ENCODE data around the gene MARCKS. TPM values are rescaled to one million over a fixed set of nuclear protein-coding genes. Genes with fewer than 3 reads are reported as not detected.

Gene MARCKS
- total RNA-seq, 2 experiments from 2014 or later, result 0.27 to 0.42 TPM

DNA sequence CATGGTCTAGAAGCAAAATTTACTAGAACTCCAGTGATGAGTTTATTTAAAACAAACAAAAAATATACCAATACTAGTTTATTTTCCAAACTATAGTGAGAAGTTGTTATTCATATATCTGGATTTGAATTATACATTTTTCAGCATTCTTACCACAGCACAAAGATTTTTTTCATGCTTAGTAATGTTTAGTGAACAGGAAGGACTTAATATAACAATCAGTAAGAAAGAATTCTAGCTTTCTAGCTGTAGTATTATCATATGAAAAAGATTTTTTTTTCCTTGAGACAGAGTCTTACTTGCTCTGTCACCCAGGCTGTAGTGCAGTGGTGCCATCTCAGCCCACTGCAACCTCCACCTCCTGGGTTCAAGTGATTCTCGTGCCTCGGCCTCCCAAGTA lies 13.8 kb downstream of the MARCKS start:
- POLR2A ChIA-PET, result no interaction called here
- H3K4me3 Mint-ChIP-seq, result no peak overlapping the region

DNA sequence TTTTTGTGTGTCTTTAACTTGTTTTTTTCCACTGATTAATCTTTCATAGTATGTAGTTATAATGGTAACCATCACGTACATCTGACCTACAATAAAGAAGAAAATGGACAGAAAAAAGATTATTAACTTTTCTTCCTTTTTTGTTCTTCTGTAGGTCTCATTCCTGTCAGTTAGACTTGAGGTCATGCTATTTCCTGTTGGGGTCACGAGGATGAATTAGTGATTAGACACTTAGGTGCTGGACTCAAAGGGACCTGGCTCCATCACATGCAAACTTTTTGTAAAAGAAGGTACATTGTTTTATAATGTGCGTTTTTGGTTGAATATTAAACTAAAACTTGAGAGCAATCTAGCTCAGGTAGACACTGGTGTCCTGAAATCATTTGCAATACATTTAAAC lies 14.8 kb downstream of the MARCKS start:
- Mint-ChIP-seq H3K4me1 (peaks cover 8% of the 10 kb centered on the region), H3K27me3 (peaks cover 21% of the 10 kb centered on the region), H3K27ac (no peak overlapping the region), H3K9me3 (ENCODE audit: low read depth) (no peaks in the 10 kb centered on the region), H3K36me3 (ENCODE audit: low read depth) (no peaks in the 10 kb centered on the region), H3K4me3 (no peak overlapping the region)
- ChIA-PET CTCF (no interaction called here), POLR2A (no interaction called here)
- ATAC-seq (no peak), DNase-seq (no peak)
- intact Hi-C loops (cut with DNase I, micrococcal nuclease), result no loop called here

More for the DNA sequence above, 13.8 kb downstream of the MARCKS start:
- DNase-seq (no peak), ATAC-seq (no peak)
- H3K27ac Mint-ChIP-seq, result no peak overlapping the region
- H3K9me3 Mint-ChIP-seq (ENCODE audit: low read depth), result no peaks in the 10 kb centered on the region
- intact Hi-C loops (cut with DNase I, micrococcal nuclease), result no loop called here
- H3K36me3 Mint-ChIP-seq (ENCODE audit: low read depth), result no peaks in the 10 kb centered on the region
- CTCF ChIA-PET, result interaction anchor here (1.1 kb wide), 1 partner anchor 9 kb away, joined by 5 read pairs; no protein-coding TSS in a partner anchor
- H3K4me1 Mint-ChIP-seq, result peaks cover 8% of the 10 kb centered on the region
- H3K27me3 Mint-ChIP-seq, result peaks cover 24% of the 10 kb centered on the region

DNA sequence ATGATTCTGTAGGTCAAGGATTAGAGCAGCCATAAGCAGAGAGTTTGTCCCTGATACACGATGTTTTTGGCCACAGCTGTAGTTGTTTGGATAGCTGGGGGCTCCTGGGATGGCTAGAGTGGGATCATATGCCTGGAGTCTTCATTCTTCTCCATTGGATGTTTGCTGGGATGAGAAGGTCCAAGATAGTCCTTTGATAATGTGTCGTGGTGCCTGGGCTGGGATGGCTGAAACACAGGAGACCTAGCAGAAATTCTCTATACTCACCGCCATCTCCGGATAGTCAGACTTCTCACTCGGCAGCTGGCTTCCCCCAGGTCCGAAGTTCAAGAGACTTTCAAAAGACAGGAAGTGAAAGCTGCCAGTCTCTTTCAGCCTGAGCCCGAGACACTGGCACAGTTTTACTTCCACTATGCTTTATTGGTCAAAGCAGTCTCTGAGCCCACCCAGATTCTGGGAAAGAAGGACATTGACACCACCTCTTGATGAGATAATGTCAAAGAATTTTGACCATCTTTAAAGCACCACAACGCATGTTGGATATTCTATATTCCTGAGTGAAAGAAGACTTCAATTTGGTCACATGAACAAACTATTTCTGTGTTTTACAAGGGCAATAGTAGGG lies 16.0 kb downstream of the MARCKS start:
- Mint-ChIP-seq H3K27ac (no peak overlapping the region), H3K4me3 (no peak overlapping the region), H3K9me3 (ENCODE audit: low read depth) (no peaks in the 10 kb centered on the region), H3K36me3 (ENCODE audit: low read depth) (no peaks in the 10 kb centered on the region), H3K4me1 (peaks cover 8% of the 10 kb centered on the region), H3K27me3 (peaks cover 23% of the 10 kb centered on the region)
- POLR2A ChIA-PET, result no interaction called here
- DNase-seq (peak; percentile 30), ATAC-seq (no peak)
- intact Hi-C loops (cut with DNase I, micrococcal nuclease), result no loop called here
- CTCF ChIA-PET, result no interaction called here

DNA sequence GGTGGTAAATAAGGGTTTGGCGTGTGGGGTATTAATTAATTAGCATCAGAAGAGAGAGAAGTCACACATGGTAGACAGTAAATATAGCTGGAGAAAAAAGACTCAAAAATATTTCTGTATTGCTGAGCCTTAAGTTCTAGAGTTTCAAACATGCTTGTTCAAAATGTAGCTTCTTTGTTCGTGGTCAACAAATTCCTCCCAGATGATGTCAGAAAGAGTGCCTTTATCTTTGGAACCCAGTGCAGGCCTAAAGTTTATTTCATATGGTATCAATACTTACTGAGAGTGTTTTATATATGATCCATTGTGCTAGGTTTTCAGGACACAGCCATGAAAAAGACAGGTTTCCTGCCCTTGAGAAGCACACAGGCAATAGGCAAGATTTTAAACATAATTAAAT lies 18.3 kb downstream of the MARCKS start:
- Mint-ChIP-seq H3K9me3 (ENCODE audit: low read depth) (no peaks in the 10 kb centered on the region), H3K27me3 (peaks cover 21% of the 10 kb centered on the region), H3K36me3 (ENCODE audit: low read depth) (no peaks in the 10 kb centered on the region), H3K27ac (no peak overlapping the region), H3K4me1 (peaks cover 8% of the 10 kb centered on the region), H3K4me3 (no peak overlapping the region)
- POLR2A ChIA-PET, result no interaction called here
- DNase-seq (no peak), ATAC-seq (no peak)
- intact Hi-C loops (cut with DNase I, micrococcal nuclease), result no loop called here
- CTCF ChIA-PET, result interaction anchor here (0.9 kb wide), 1 partner anchor 31 kb away, joined by 4 read pairs; no protein-coding TSS in a partner anchor

DNA sequence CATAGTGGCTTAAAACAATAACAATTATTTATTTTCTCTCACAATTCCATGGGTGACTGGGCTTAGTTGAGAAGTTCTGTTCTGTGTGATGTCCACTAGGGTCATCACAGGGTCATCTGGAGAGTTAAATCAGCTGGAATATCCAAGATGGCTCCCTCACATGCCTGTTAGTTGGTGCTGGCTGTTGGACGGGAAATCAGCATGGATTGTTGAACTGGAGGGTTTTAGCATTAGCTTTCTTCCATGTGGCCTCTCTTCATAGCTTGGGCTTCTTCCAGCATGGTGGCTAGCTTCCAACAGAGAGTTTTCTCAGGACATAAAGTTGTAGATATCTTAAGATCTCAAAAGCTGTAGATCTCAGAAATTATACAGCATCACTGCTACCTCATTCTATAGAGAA lies 19.6 kb downstream of the MARCKS start:
- intact Hi-C loops (cut with DNase I, micrococcal nuclease), result no loop called here
- Mint-ChIP-seq H3K36me3 (ENCODE audit: low read depth) (no peaks in the 10 kb centered on the region), H3K4me3 (no peak overlapping the region), H3K27me3 (peaks cover 25% of the 10 kb centered on the region), H3K4me1 (peaks cover 8% of the 10 kb centered on the region), H3K27ac (no peak overlapping the region), H3K9me3 (ENCODE audit: low read depth) (no peaks in the 10 kb centered on the region)
- ATAC-seq (no peak), DNase-seq (no peak)
- ChIA-PET POLR2A (no interaction called here), CTCF (no interaction called here)

DNA sequence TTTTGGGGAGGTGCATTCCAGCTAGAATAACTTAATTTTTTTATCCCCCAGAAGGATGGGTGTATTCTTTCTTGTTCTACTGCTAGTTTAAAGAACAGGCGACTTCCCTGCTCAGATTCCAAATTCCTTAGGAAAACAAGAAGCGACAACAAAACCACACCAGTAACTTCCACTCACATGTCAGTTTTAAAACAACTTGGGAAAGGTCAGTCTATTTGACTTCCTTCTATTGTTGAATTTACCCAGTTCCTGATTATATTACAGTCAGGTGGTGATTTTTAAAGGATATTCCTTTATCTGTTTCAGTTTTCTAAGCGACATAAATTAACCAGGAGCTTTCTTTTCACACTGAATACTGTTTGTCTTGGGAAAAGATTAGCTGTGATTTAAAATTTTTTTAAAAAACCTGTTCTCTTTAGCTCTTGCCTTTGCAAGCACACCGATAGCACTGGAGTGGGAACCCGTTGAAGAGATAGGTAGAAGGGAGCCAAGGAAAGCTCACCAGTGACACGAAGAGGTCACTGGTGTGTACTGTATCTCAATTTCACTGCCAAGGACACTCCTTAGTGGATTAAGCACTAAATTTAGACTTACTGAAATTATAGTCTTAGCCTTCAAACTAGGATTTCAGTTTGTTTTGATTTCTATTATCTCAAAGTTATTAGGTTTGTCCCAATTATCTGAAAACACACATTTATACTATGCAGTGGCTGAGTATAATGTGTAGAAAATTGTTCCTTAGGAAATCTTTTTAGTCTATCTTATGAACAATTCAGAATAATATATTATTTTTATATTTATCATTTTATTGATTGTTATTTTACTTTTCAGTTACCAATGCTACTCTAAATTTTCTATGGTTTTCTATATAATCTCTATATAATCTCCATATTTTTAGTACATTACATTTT lies 22.3 kb downstream of the MARCKS start:
- ChIA-PET POLR2A (no interaction called here), CTCF (interaction anchor here (0.8 to 1.2 kb wide), 4 partner anchors 9 to 1699 kb away, joined by 3 to 5 read pairs (median 3); no protein-coding TSS in a partner anchor)
- peak; percentile 27 for DNase-seq
- peak; percentile 88 for ATAC-seq
- Mint-ChIP-seq H3K4me1 (no peaks in the 10 kb centered on the region), H3K36me3 (ENCODE audit: low read depth) (no peaks in the 10 kb centered on the region), H3K9me3 (ENCODE audit: low read depth) (no peaks in the 10 kb centered on the region), H3K27ac (no peak overlapping the region), H3K27me3 (peaks cover 21% of the 10 kb centered on the region), H3K4me3 (no peak overlapping the region)
- intact Hi-C loops (cut with DNase I, micrococcal nuclease), result no loop called here

DNA sequence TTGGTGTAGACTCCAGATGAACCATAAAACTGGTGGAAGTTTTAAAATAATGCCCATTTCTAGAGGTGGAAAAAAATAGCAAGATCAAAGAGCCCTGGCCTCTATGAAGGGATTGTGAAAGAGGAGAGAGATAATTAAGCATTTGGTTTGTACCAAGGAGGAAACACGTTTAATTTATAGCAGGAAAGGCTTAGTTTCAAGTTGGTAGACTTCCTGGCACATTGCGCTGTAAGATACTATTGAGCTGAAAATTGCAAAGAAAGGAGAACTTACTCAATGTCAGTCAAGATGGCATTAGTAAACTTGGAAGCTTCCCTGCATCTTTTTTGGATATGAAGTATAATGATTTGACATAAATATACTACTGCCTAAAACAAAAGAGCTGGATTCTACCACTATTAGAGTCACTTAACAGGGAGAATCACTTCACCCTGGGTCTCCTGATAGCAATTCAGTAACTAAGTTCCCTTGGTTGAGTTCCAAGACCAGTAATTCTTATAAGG lies 24.4 kb downstream of the MARCKS start:
- intact Hi-C loops (cut with DNase I, micrococcal nuclease), result no loop called here
- Mint-ChIP-seq H3K9me3 (ENCODE audit: low read depth) (no peaks in the 10 kb centered on the region), H3K27ac (no peak overlapping the region), H3K27me3 (peaks cover 17% of the 10 kb centered on the region), H3K4me1 (no peaks in the 10 kb centered on the region), H3K4me3 (no peak overlapping the region), H3K36me3 (ENCODE audit: low read depth) (no peaks in the 10 kb centered on the region)
- ATAC-seq (no peak), DNase-seq (no peak)
- CTCF ChIA-PET, result interaction anchor here (1.5 kb wide), 1 partner anchor 8 kb away, joined by 6 read pairs; no protein-coding TSS in a partner anchor
- POLR2A ChIA-PET, result no interaction called here

DNA sequence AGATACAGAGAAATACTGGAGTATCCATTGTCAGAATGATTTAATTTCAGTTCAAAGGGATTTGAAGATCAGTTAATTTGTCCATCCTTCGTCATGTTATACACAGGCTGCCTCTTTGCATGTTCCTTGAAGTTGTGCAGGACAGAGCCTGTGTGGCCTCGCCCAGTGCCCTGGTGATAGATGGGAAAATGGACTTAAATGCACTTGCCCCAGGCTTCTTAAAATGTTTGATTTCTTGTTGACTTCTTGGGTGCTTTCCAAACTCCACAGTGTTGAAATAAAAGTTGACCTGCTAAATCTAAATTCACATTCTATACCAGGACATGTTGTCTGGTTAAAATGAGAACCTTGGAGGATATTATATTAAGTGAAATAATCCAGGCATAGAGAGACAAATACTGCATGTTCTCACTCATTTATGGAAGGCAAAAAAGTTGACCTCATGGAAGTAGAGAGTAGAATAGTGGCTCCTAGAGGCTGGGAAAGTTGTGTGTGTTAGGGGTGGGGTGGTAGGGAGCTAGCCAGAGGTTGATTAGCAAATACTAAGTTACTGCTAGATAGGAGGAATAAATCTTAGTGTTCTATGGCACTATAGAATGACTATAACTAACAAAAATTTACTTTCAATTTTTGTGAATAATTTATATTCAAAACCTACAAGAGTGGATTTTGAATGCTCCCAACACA lies 25.3 kb downstream of the MARCKS start:
- no peaks in the 10 kb centered on the region for H3K9me3 Mint-ChIP-seq (ENCODE audit: low read depth)
- CTCF ChIA-PET, result interaction anchor here (0.5 kb wide), 1 partner anchor 1704 kb away, joined by 3 read pairs; no protein-coding TSS in a partner anchor
- POLR2A ChIA-PET, result no interaction called here
- H3K4me3 Mint-ChIP-seq, result no peak overlapping the region
- ATAC-seq (no peak), DNase-seq (no peak)
- intact Hi-C loops (cut with DNase I, micrococcal nuclease), result no loop called here
- H3K27ac Mint-ChIP-seq, result no peak overlapping the region
- no peaks in the 10 kb centered on the region for H3K4me1 Mint-ChIP-seq
- no peaks in the 10 kb centered on the region for H3K36me3 Mint-ChIP-seq (ENCODE audit: low read depth)
- peaks cover 17% of the 10 kb centered on the region for H3K27me3 Mint-ChIP-seq

DNA sequence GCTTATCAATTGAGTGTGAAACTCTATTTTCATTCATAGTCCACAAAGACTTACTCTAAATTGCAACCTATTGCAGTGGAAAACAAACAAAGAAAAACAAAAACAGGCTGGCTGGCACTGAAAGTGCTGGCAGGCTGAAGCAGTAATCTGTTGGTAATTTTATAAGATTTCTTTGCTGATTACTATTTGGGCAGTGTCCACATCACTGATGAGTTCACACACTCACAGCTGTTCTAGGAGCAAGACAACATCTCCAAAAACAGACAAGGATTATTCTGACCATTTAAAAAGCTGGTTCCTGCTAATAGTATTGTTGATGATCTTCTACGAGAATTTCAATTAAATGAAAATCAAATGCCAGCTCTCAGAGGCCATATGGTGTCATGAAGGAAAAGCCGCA lies 26.9 kb downstream of the MARCKS start:
- H3K36me3 Mint-ChIP-seq (ENCODE audit: low read depth), result no peaks in the 10 kb centered on the region
- H3K4me1 Mint-ChIP-seq, result no peaks in the 10 kb centered on the region
- ChIA-PET POLR2A (no interaction called here), CTCF (interaction anchor here (0.6 to 1.3 kb wide), 4 partner anchors 25 to 906 kb away, joined by 3 to 4 read pairs (median 3); no protein-coding TSS in a partner anchor)
- H3K9me3 Mint-ChIP-seq (ENCODE audit: low read depth), result no peaks in the 10 kb centered on the region
- no peak overlapping the region for H3K27ac Mint-ChIP-seq
- ATAC-seq (no peak), DNase-seq (no peak)
- H3K27me3 Mint-ChIP-seq, result peaks cover 16% of the 10 kb centered on the region
- intact Hi-C loops (cut with DNase I, micrococcal nuclease), result no loop called here
- H3K4me3 Mint-ChIP-seq, result no peak overlapping the region

DNA sequence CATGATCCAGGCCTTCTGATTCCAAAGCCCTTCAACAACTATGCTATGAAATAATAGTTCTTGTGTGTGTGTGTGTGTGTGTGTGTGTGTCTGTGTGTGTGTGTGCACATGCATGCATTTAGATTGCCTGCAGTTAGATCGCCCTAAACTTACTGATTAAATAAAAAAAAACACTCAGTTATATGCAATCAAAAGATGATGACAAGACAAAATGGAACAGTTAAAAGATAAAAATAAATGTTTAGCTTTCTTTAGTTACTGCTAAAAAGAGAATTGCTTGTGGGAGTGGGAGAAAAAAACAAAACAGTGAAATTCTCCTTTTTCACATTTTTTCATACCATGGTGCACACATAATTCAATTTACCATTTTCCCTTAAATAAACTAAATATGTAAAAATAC lies 29.4 kb downstream of the MARCKS start:
- ChIA-PET POLR2A (no interaction called here), CTCF (interaction anchor here (0.7 kb wide), 1 partner anchor 261 kb away, joined by 3 read pairs; no protein-coding TSS in a partner anchor)
- no peak overlapping the region for H3K4me3 Mint-ChIP-seq
- no peak overlapping the region for H3K27ac Mint-ChIP-seq
- ATAC-seq (no peak), DNase-seq (no peak)
- H3K9me3 Mint-ChIP-seq (ENCODE audit: low read depth), result peaks cover under 1% of the 10 kb centered on the region
- no peaks in the 10 kb centered on the region for H3K36me3 Mint-ChIP-seq (ENCODE audit: low read depth)
- H3K4me1 Mint-ChIP-seq, result no peaks in the 10 kb centered on the region
- intact Hi-C loops (cut with DNase I, micrococcal nuclease), result no loop called here
- peaks cover 4% of the 10 kb centered on the region for H3K27me3 Mint-ChIP-seq

DNA sequence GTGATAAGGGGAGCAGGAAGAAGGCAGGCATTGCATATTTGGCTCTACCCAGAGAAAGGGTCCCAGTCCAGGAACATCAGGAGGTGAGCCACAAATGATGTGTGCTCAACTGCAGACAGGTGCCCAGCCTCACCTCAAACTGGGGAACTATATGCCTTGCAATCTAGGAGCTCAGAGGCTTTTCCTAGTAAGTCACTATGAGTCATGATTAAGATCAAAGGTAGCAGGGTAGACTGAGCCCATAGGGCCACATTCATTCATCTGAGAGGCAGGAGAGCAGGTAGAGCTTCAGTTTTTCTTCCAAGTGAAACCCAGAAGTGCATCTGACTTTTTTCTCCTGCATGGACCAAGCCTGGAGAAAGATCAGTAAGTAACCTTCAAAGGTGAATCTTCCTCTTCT lies 31.3 kb downstream of the MARCKS start:
- ChIA-PET POLR2A (interaction anchor here (1.0 kb wide), 1 partner anchor 19 kb away, joined by 3 read pairs; no protein-coding TSS in a partner anchor), CTCF (interaction anchor here (0.9 kb wide), 1 partner anchor 582 kb away, joined by 3 read pairs; no protein-coding TSS in a partner anchor)
- DNase-seq (no peak), ATAC-seq (peak; percentile 47)
- no peak overlapping the region for H3K4me3 Mint-ChIP-seq
- peaks cover 3% of the 10 kb centered on the region for H3K9me3 Mint-ChIP-seq (ENCODE audit: low read depth)
- no peak overlapping the region for H3K27ac Mint-ChIP-seq
- intact Hi-C loops (cut with DNase I, micrococcal nuclease), result no loop called here
- no peaks in the 10 kb centered on the region for H3K36me3 Mint-ChIP-seq (ENCODE audit: low read depth)
- H3K27me3 Mint-ChIP-seq, result peaks cover 4% of the 10 kb centered on the region
- no peaks in the 10 kb centered on the region for H3K4me1 Mint-ChIP-seq

Data from activated CD4-positive, alpha-beta T cell treated with anti-CD3 and anti-CD28 coated beads for 36 hours (primary cell).